Keratinocyte (primary cell): Measurements from ENCODE around the gene PEAR1. TPM values are rescaled to one million over a fixed set of nuclear protein-coding genes. Genes with fewer than 3 reads are reported as not detected.

ENCODE experiments used
- DNase-seq: peaks from one replicate; pipeline ENCODE4 v3.0.0-alpha.2; 2011; ENCODE audit warnings: low read depth, missing footprints, low spot score
- FAIRE-seq: peaks from 2 replicates; lab custom pipeline; 2011; peaks lifted over from hg19 to GRCh38; lab: Jason Lieb, UNC
- H2AFZ ChIP-seq: 2 replicates; pipeline ENCODE4 v1.6.0; 2012; ENCODE audit warnings: low read length, control low read depth, inconsistent platforms; ENCODE audit not compliant: control insufficient read depth
- H3K27ac ChIP-seq: 2 replicates; pipeline ENCODE4 v1.5.1; 2011; ENCODE audit warnings: low read length; ENCODE audit not compliant: control insufficient read depth, insufficient read depth
- H3K27me3 ChIP-seq: 3 replicates; pipeline ENCODE4 v1.6.0; 2011; ENCODE audit warnings: low read length; ENCODE audit not compliant: control insufficient read depth, insufficient read depth; ENCODE audit errors: extremely low read depth
- H3K36me3 ChIP-seq, 2 experiments: 2 replicates in 1 of 2; 3 replicates in 1 of 2; pipeline ENCODE4 v1.5.1; 2011; ENCODE audit warnings: low read length in 2 of 2, mild to moderate bottlenecking in 1 of 2; ENCODE audit not compliant: control insufficient read depth in 2 of 2, insufficient read depth in 2 of 2; ENCODE audit errors: extremely low read depth in 1 of 2
- H3K4me1 ChIP-seq: 3 replicates; pipeline ENCODE4 v1.5.1; 2011; ENCODE audit warnings: low read length; ENCODE audit not compliant: control insufficient read depth, insufficient read depth; ENCODE audit errors: extremely low read depth
- H3K4me2 ChIP-seq: 3 replicates; pipeline ENCODE4 v1.6.0; 2011; ENCODE audit warnings: low read depth, low read length; ENCODE audit not compliant: control insufficient read depth, insufficient read depth; ENCODE audit errors: extremely low read depth
- H3K4me3 ChIP-seq, 3 experiments: fragments of 200-600 bp in 1 of 3; sonication (generic) in 1 of 3; 2 replicates in 2 of 3; 3 replicates in 1 of 3; pipeline ENCODE4 v1.5.1; 2011 to 2016; ENCODE audit warnings: low read length in 3 of 3, mild to moderate bottlenecking in 3 of 3, control low read depth in 2 of 3, inconsistent platforms in 1 of 3, low read depth in 1 of 3, mixed read lengths in 1 of 3, mixed run types in 1 of 3, moderate library complexity in 1 of 3; ENCODE audit not compliant: control insufficient read depth in 2 of 3, insufficient read depth in 2 of 3; ENCODE audit errors: extremely low read depth in 1 of 3
- H3K79me2 ChIP-seq: 2 replicates; pipeline ENCODE4 v1.6.0; 2012; ENCODE audit warnings: low read length; ENCODE audit not compliant: control insufficient read depth, insufficient read depth
- H3K9ac ChIP-seq: 3 replicates; pipeline ENCODE4 v1.6.0; 2011; ENCODE audit warnings: low read length; ENCODE audit not compliant: control insufficient read depth, insufficient read depth; ENCODE audit errors: extremely low read depth
- H3K9me1 ChIP-seq: 3 replicates; pipeline ENCODE4 v1.6.0; 2011; ENCODE audit warnings: low read length; ENCODE audit not compliant: control insufficient read depth, insufficient read depth; ENCODE audit errors: extremely low read depth
- H3K9me3 ChIP-seq: 2 replicates; pipeline ENCODE4 v1.5.1; 2012; ENCODE audit warnings: low read depth, low read length; ENCODE audit not compliant: control insufficient read depth
- H4K20me1 ChIP-seq: 3 replicates; pipeline ENCODE4 v1.6.0; 2011; ENCODE audit warnings: low read length; ENCODE audit not compliant: control insufficient read depth, insufficient read depth; ENCODE audit errors: extremely low read depth
- CTCF ChIP-seq, 3 experiments: IDR thresholded peaks in 1 of 3; conservative IDR thresholded peaks in 1 of 3; optimal IDR thresholded peaks in 1 of 3; 2 replicates in 2 of 3; 3 replicates in 1 of 3; pipeline versions ENCODE3 to v1.5.1; 2011; ENCODE audit warnings: low read length in 3 of 3, mild to moderate bottlenecking in 3 of 3, moderate library complexity in 2 of 3, control low read depth in 1 of 3, inconsistent platforms in 1 of 3; ENCODE audit not compliant: insufficient read depth in 2 of 3; ENCODE audit errors: extremely low read depth in 1 of 3
- EZH2 ChIP-seq: IDR thresholded peaks from one replicate; pipeline ENCODE4 v1.6.1; 2012; ENCODE audit warnings: inconsistent platforms, mild to moderate bottlenecking, low read length, moderate library complexity
- dilution Hi-C: fragments of 300-500 bp; cut with MboI; formaldehyde crosslinking; loops from one replicate; pipeline ENCODE4 v1.7.0; 2020; ENCODE audit warnings: low sequenced_read_pairs; ENCODE audit not compliant: extremely low pct_ligation_motif_present
- polyA plus RNA-seq, 5 experiments: library from polyadenylated mRNA; depleted of rRNA in 3 of 5; stranded (reverse) in 3 of 5; stranded (forward) in 1 of 5; unstranded in 1 of 5; fragments of >200 nt; gene quantifications; 1 replicate in 1 of 5; 2 replicates in 3 of 5; 3 replicates in 1 of 5; pipeline versions ENCODE4 v1.2.1 to v1.2.3, GENCODE V29; 2011 to 2012; ENCODE audit warnings: missing spikeins in 2 of 5, low read depth in 1 of 5, low replicate concordance in 1 of 5

Gene PEAR1
- polyA plus RNA-seq, 1 donor (not counting 4 experiments of a cell fraction or from before 2014, with no cell fraction given): 4.2 TPM

GRCh38 chr1:156943756-156944155, 50.2 kb downstream of the PEAR1 start:
- peaks cover 2% of the 10 kb centered on the region for H3K9me1 ChIP-seq
- FAIRE-seq: no peak
- peaks cover 5% of the 10 kb centered on the region for H3K4me1 ChIP-seq
- H3K4me2 ChIP-seq: no peak overlapping the region
- no peaks in the 10 kb centered on the region for H4K20me1 ChIP-seq
- no peaks in the 10 kb centered on the region for H3K9me3 ChIP-seq
- no peak overlapping the region for H3K4me3 ChIP-seq
- H3K36me3 ChIP-seq: peaks cover 20 to 43% of the 10 kb centered on the region in 2 experiments
- dilution Hi-C loops: no loop called here
- DNase-seq: no peak
- H3K27ac ChIP-seq: no peak overlapping the region
- no peak overlapping the region for H3K9ac ChIP-seq
- H3K27me3 ChIP-seq: no peaks in the 10 kb centered on the region
- H3K79me2 ChIP-seq: no peaks in the 10 kb centered on the region
- no peak overlapping the region for H2AFZ ChIP-seq
- TF ChIP-seq CTCF (optimal IDR thresholded peaks at IDR 0.05 in 1 of 3, IDR thresholded peaks at IDR 0.05 in 1 of 3, conservative IDR thresholded peaks at IDR 0.05 in 1 of 3; ENCODE audit: extremely low read depth in 1 of 3, insufficient read depth in 2 of 3, low read length in 3 of 3) (no peak), EZH2 (no peak)

GRCh38 chr1:156944268-156944667, 50.8 kb downstream of the PEAR1 start:
- peaks cover 2% of the 10 kb centered on the region for H3K9me1 ChIP-seq
- peaks cover 16 to 42% of the 10 kb centered on the region in 2 experiments for H3K36me3 ChIP-seq
- dilution Hi-C loops: no loop called here
- DNase-seq (no peak), FAIRE-seq (no peak)
- H3K4me2 ChIP-seq: no peak overlapping the region
- no peak for TF ChIP-seq CTCF (optimal IDR thresholded peaks at IDR 0.05 in 1 of 3, IDR thresholded peaks at IDR 0.05 in 1 of 3, conservative IDR thresholded peaks at IDR 0.05 in 1 of 3; ENCODE audit: extremely low read depth in 1 of 3, insufficient read depth in 2 of 3, low read length in 3 of 3)
- TF ChIP-seq EZH2: no peak
- no peak overlapping the region for H3K27ac ChIP-seq
- no peak overlapping the region for H2AFZ ChIP-seq
- no peaks in the 10 kb centered on the region for H4K20me1 ChIP-seq
- no peaks in the 10 kb centered on the region for H3K9me3 ChIP-seq
- H3K27me3 ChIP-seq: no peaks in the 10 kb centered on the region
- H3K4me3 ChIP-seq: no peak overlapping the region
- no peaks in the 10 kb centered on the region for H3K79me2 ChIP-seq
- peaks cover 5% of the 10 kb centered on the region for H3K4me1 ChIP-seq
- no peak overlapping the region for H3K9ac ChIP-seq
